OCI-LY1 (cell line): ENCODE measurements around the gene OLFML2B.

Experiments used
- H2AFZ ChIP-seq: fragments of 200-600 bp; sonication (generic), shearing (Covaris generic); 2 replicates; pipeline ENCODE4 v1.6.0; 2014; ENCODE audit warnings: antibody characterized with exemption, mild to moderate bottlenecking, low read length
- H3F3A ChIP-seq: fragments of 200-600 bp; sonication (generic), shearing (Covaris generic); 2 replicates; pipeline ENCODE4 v1.6.0; 2014; ENCODE audit warnings: mild to moderate bottlenecking, antibody characterized with exemption, low read length, moderate library complexity; ENCODE audit not compliant: insufficient read depth
- H3K27ac ChIP-seq: fragments of 200-600 bp; sonication (generic); 2 replicates; pipeline ENCODE4 v1.5.1; 2014; ENCODE audit warnings: low read length, mixed run types, mild to moderate bottlenecking, low read depth; ENCODE audit not compliant: poor library complexity, severe bottlenecking
- H3K27me3 ChIP-seq: fragments of 200-600 bp; sonication (generic); 2 replicates; pipeline ENCODE4 v1.6.0; 2014; ENCODE audit warnings: antibody characterized with exemption, mild to moderate bottlenecking, low read length, moderate library complexity; ENCODE audit not compliant: insufficient read depth
- H3K36me3 ChIP-seq: fragments of 200-600 bp; sonication (generic); 2 replicates; pipeline ENCODE4 v1.6.1; 2014; ENCODE audit warnings: mild to moderate bottlenecking, antibody characterized with exemption, low read length, moderate library complexity, mixed read lengths; ENCODE audit not compliant: insufficient read depth
- H3K4me1 ChIP-seq: fragments of 200-600 bp; sonication (generic); 2 replicates; pipeline ENCODE4 v1.5.1; 2014; ENCODE audit warnings: mild to moderate bottlenecking, low read length, moderate library complexity; ENCODE audit not compliant: insufficient read depth, severe bottlenecking
- H3K4me2 ChIP-seq: fragments of 200-600 bp; sonication (generic), shearing (Covaris generic); 2 replicates; pipeline ENCODE4 v1.6.1; 2014; ENCODE audit warnings: low read length
- H3K4me3 ChIP-seq: fragments of 200-600 bp; sonication (generic); 2 replicates; pipeline ENCODE4 v1.5.1; 2014; ENCODE audit warnings: low read length, low read depth, mild to moderate bottlenecking, mixed read lengths; ENCODE audit not compliant: poor library complexity, severe bottlenecking
- H3K79me2 ChIP-seq: fragments of 200-600 bp; shearing (Covaris generic); 2 replicates; pipeline ENCODE4 v1.6.1; 2016; ENCODE audit warnings: mixed run types, low read length, mixed read lengths; ENCODE audit not compliant: insufficient read depth
- H3K9ac ChIP-seq: fragments of 200-600 bp; sonication (generic), shearing (Covaris generic); 2 replicates; pipeline ENCODE4 v1.6.1; 2014; ENCODE audit warnings: mild to moderate bottlenecking, low read length, mixed read lengths
- H3K9me2 ChIP-seq: fragments of 200-600 bp; sonication (generic), shearing (Covaris generic); 2 replicates; pipeline ENCODE4 v1.6.1; 2014; ENCODE audit warnings: low read depth, mild to moderate bottlenecking, low read length, mixed read lengths
- H3K9me3 ChIP-seq: fragments of 200-600 bp; shearing (Covaris generic); 2 replicates; pipeline ENCODE4 v1.6.1; 2014; ENCODE audit warnings: low read length, mixed read lengths
- H4K20me1 ChIP-seq: fragments of 200-600 bp; sonication (generic), shearing (Covaris generic); 2 replicates; pipeline ENCODE4 v1.6.0; 2016; ENCODE audit warnings: mild to moderate bottlenecking, low read length; ENCODE audit not compliant: insufficient read depth
- EZH2 ChIP-seq: fragments of 200-600 bp; sonication (generic), shearing (Covaris generic); IDR thresholded peaks from 2 replicates; pipeline ENCODE4 v1.8.0; 2017; ENCODE audit warnings: borderline replicate concordance, mixed run types, mild to moderate bottlenecking, antibody characterized with exemption, low read length, moderate library complexity, mixed read lengths
- TF ChIP-seq, protein P1 (sequence below): fragments of 200-600 bp; sonication (generic), shearing (Covaris generic); IDR thresholded peaks from 2 replicates; pipeline ENCODE4 v1.5.1; 2017; ENCODE audit warnings: mild to moderate bottlenecking, antibody characterized with exemption, low read length, moderate library complexity, mixed read lengths

Gene OLFML2B

GRCh38 chr1:161941726-161942436, 81.8 kb downstream of the OLFML2B start:
- Histone ChIP-seq H4K20me1 (no peaks in the 10 kb centered on the region), H3K27ac (no peak overlapping the region), H3K36me3 (0 out of 2 replicates have a peak, but pooled peaks cover 3% of the 10 kb centered on the region), H3K9me2 (no peaks in the 10 kb centered on the region), H3K4me1 (no peaks in the 10 kb centered on the region), H3K4me3 (no peak overlapping the region), H3F3A (no peaks in the 10 kb centered on the region), H2AFZ (no peak overlapping the region), H3K27me3 (no peaks in the 10 kb centered on the region), H3K79me2 (no peaks in the 10 kb centered on the region), H3K9ac (no peak overlapping the region), H3K9me3 (no peaks in the 10 kb centered on the region), H3K4me2 (no peak overlapping the region)
- TF ChIP-seq EZH2: no peak
- TF ChIP-seq, protein P1, sequence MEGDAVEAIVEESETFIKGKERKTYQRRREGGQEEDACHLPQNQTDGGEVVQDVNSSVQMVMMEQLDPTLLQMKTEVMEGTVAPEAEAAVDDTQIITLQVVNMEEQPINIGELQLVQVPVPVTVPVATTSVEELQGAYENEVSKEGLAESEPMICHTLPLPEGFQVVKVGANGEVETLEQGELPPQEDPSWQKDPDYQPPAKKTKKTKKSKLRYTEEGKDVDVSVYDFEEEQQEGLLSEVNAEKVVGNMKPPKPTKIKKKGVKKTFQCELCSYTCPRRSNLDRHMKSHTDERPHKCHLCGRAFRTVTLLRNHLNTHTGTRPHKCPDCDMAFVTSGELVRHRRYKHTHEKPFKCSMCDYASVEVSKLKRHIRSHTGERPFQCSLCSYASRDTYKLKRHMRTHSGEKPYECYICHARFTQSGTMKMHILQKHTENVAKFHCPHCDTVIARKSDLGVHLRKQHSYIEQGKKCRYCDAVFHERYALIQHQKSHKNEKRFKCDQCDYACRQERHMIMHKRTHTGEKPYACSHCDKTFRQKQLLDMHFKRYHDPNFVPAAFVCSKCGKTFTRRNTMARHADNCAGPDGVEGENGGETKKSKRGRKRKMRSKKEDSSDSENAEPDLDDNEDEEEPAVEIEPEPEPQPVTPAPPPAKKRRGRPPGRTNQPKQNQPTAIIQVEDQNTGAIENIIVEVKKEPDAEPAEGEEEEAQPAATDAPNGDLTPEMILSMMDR: no peak

DNA sequence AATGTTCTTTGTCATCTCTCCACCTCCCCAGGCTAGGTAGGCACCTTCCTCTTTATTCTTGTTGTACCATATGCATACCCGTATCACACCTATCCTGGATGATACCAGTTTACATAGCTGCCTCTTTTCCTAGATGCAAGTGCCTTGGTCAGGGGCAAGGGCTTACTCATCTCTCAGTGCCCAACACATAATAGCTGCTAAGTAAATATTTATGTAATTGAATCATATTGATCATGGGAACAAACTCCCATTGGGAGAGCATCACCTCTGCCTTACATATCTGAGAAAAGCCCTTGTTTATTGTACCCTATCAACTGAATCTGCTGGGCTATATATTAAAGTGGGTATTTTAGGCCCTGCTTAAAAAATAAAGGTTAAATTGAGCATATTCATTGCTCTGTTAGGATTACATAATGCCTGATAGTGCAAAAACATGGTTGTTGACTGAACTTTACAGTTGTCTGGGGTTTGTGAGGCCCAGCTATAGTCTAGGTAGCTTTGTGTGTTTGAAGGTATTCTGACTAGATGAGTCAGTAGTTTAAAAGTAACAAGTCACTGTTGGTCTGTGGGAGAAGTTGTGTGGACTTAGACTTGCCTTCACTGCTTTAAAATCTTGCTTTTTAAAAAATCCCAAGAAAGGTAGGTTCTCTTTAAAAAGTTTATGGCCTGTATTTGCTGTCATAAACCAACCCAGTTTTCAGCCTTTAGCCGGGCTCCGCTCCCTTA, 82.6 kb downstream of the OLFML2B start:
- H3K4me3 ChIP-seq: no peak overlapping the region
- no peak overlapping the region for H3K4me2 ChIP-seq
- H3K79me2 ChIP-seq: no peaks in the 10 kb centered on the region
- H3K4me1 ChIP-seq: no peaks in the 10 kb centered on the region
- H3K27ac ChIP-seq: no peak overlapping the region
- no peaks in the 10 kb centered on the region for H3F3A ChIP-seq
- H2AFZ ChIP-seq: no peak overlapping the region
- H3K9me2 ChIP-seq: no peaks in the 10 kb centered on the region
- H3K9ac ChIP-seq: no peak overlapping the region
- TF ChIP-seq, protein P1: no peak
- no peak for TF ChIP-seq EZH2
- 0 out of 2 replicates have a peak, but pooled peaks cover 3% of the 10 kb centered on the region for H3K36me3 ChIP-seq
- H4K20me1 ChIP-seq: no peaks in the 10 kb centered on the region
- H3K27me3 ChIP-seq: no peaks in the 10 kb centered on the region
- no peaks in the 10 kb centered on the region for H3K9me3 ChIP-seq

DNA sequence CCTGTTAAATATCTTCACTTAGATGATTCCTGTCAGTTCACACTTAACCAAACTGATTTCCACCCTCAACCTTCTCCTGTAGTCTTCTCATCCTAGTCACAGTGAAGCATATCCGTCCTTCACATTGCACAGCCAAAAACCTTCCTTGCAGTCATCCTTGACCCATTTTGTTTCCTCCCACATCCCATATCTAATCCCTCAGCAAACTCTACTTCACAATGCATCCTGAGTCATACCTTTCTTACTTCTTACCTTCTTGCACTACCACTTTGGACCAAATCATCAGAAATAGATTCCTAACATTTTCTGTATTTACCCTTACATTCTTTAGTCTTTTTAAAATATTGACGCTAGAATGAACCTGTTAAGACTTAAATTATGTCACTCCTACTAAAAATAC, 86.9 kb downstream of the OLFML2B start:
- no peak overlapping the region for H3K4me3 ChIP-seq
- H3K9ac ChIP-seq: no peak overlapping the region
- H3K27me3 ChIP-seq: no peaks in the 10 kb centered on the region
- H3K4me1 ChIP-seq: no peaks in the 10 kb centered on the region
- H3K4me2 ChIP-seq: no peak overlapping the region
- no peaks in the 10 kb centered on the region for H3K9me2 ChIP-seq
- TF ChIP-seq EZH2: no peak
- TF ChIP-seq, protein P1: no peak
- no peaks in the 10 kb centered on the region for H4K20me1 ChIP-seq
- H3K9me3 ChIP-seq: no peaks in the 10 kb centered on the region
- H3F3A ChIP-seq: no peaks in the 10 kb centered on the region
- no peaks in the 10 kb centered on the region for H3K36me3 ChIP-seq
- H3K79me2 ChIP-seq: no peaks in the 10 kb centered on the region
- H2AFZ ChIP-seq: no peak overlapping the region
- H3K27ac ChIP-seq: no peak overlapping the region
